ENCODE results near the gene PIGZ. TPM values are rescaled to one million over a fixed set of nuclear protein-coding genes. Genes with fewer than 3 reads are reported as not detected.
A peak's percentile ranks its signal among the peaks of the same experiment; 100 is the strongest.

The PIGZ gene
- total and polyA plus RNA-seq, 9 of the 15 experiments (the other 6 are each of a cell fraction or from before 2014, with no cell fraction given) = 0.15 to 1.8 (median 0.76) TPM

- TF ChIP-seq REST (IDR thresholded peaks at IDR 0.05; ENCODE audit: borderline replicate concordance) (peak; percentile 34; the same call in 1 of the 2 replicates), REST (CRISPR knock-in tag; IDR thresholded peaks at IDR 0.05; ENCODE audit: low read depth) (no peak; the same call in none of the 2 replicates), POLR2B (IDR thresholded peaks at IDR 0.05; ENCODE audit: low read depth, partially characterized antibody) (peak; percentile 82), NFIX (CRISPR knock-in tag; IDR thresholded peaks at IDR 0.05; ENCODE audit: low read depth) (no peak), PHB2 (IDR thresholded peaks at IDR 0.05; ENCODE audit: low read depth) (peak; percentile 21; the same call in 1 of the 2 replicates), ZNF699 (CRISPR knock-in tag; IDR thresholded peaks at IDR 0.05; ENCODE audit: insufficient replicate concordance) (no peak), ZNF696 (CRISPR knock-in tag; conservative IDR thresholded peaks at IDR 0.05) (no peak), NEUROD1 (IDR thresholded peaks at IDR 0.05; ENCODE audit: borderline replicate concordance, low read depth, low read length, partially characterized antibody) (peak; percentile 88), TBL1XR1 (IDR thresholded peaks at IDR 0.05; ENCODE audit: low read length in 2 of 2) (peak in 1 of 2 experiments; percentile 88; a peak in 2 of 4 replicates), TEAD1 (CRISPR knock-in tag; IDR thresholded peaks at IDR 0.05) (peak in 1 of 2 experiments; percentile 92; a peak in 2 of 4 replicates), ZNF263 (CRISPR knock-in tag; IDR thresholded peaks at IDR 0.05; ENCODE audit: borderline replicate concordance) (peak; percentile 57; the same call in 1 of the 2 replicates), CLOCK (CRISPR knock-in tag; IDR thresholded peaks at IDR 0.05; ENCODE audit: borderline replicate concordance) (no peak), ZNF76 (CRISPR knock-in tag; IDR thresholded peaks at IDR 0.05; ENCODE audit: borderline replicate concordance) (no peak), FOXA3 (CRISPR knock-in tag; conservative IDR thresholded peaks at IDR 0.05 in 1 of 2, IDR thresholded peaks at IDR 0.05 in 1 of 2) (peak in 1 of 2 experiments; percentile 80; a peak in 1 of 4 replicates), KLF6 (CRISPR knock-in tag; IDR thresholded peaks at IDR 0.05; ENCODE audit: borderline replicate concordance) (no peak), FOXK2 (conservative IDR thresholded peaks at IDR 0.05 in 1 of 2, IDR thresholded peaks at IDR 0.05 in 1 of 2; ENCODE audit: low read depth in 2 of 2) (peak; percentile 80 to 87), SOX6 (IDR thresholded peaks at IDR 0.05) (peak; percentile 68)
Observed at GRCh38 chr3:196942226-196942914, 26.3 kb downstream of the PIGZ start, which contains the start of gene NCBP2 (continued).
